H1 (cell line): ENCODE results near the gene ARHGAP10.

Experiments
- GABPA ChIP-seq: IDR thresholded peaks from 2 replicates; pipeline ENCODE4 v1.6.1; 2011; ENCODE audit warnings: mild to moderate bottlenecking, low read length, moderate library complexity, borderline replicate concordance; ENCODE audit not compliant: insufficient read depth
- JUN ChIP-seq: IDR thresholded peaks from 2 replicates; pipeline ENCODE4 v1.6.1; 2011; ENCODE audit warnings: low read depth, mild to moderate bottlenecking, improper control_type of control experiment, low read length
- POLR2A ChIP-seq, 2 experiments: IDR thresholded peaks; 1 replicate in 1 of 2; 2 replicates in 1 of 2; pipeline ENCODE4 v1.6.1; 2011; ENCODE audit warnings: low read depth in 2 of 2, low read length in 2 of 2, mild to moderate bottlenecking in 2 of 2; ENCODE audit errors: control extremely low read depth in 1 of 2
- POLR2AphosphoS5 ChIP-seq: IDR thresholded peaks from 2 replicates; pipeline ENCODE4 v1.6.1; 2011; ENCODE audit warnings: low read depth, low read length
- TF ChIP-seq, protein P1 (sequence below), 3 experiments: IDR thresholded peaks; 1 replicate in 2 of 3; 2 replicates in 1 of 3; pipeline versions ENCODE4 v1.5.1 to v1.6.1; 2011; ENCODE audit warnings: low read length in 3 of 3, mild to moderate bottlenecking in 3 of 3, inconsistent platforms in 2 of 3, low read depth in 1 of 3, moderate library complexity in 1 of 3; ENCODE audit not compliant: insufficient read depth in 1 of 3; ENCODE audit errors: control extremely low read depth in 1 of 3
- TF ChIP-seq, protein P2 (sequence below): IDR thresholded peaks from 2 replicates; pipeline ENCODE4 v1.6.1; 2011; ENCODE audit warnings: low read length, improper control_type of control experiment
- TF ChIP-seq, protein P3 (sequence below): IDR thresholded peaks from 2 replicates; pipeline ENCODE4 v1.6.1; 2012; ENCODE audit warnings: low read length, inconsistent platforms

DNA sequence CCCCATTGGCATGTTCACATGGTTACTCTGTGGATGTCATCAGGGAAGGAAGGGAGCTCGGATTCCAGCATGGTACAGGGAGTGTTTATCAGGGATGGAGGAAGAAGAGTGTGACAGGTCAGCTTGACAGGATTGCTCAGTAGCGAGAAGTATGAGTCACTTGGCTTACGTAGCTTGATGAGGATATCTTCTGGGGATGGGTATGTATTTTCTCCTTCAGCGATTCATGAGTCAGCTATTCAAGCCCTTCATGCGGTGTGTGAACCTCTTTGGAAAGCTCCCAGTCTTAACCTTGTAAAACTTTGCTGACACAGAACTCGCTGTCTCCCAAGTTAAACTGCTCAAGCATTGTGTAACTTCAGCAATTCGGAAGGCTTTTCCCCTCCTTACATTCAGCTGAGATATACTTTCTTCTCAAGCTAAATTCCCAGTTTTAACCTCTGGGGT lies 275.4 kb downstream of the ARHGAP10 start:
- TF ChIP-seq POLR2AphosphoS5 (no peak), POLR2A (IDR thresholded peaks at IDR 0.05; ENCODE audit: control extremely low read depth in 1 of 2, low read depth in 2 of 2, low read length in 2 of 2) (no peak), GABPA (no peak), JUN (no peak)
- TF ChIP-seq, protein P1, sequence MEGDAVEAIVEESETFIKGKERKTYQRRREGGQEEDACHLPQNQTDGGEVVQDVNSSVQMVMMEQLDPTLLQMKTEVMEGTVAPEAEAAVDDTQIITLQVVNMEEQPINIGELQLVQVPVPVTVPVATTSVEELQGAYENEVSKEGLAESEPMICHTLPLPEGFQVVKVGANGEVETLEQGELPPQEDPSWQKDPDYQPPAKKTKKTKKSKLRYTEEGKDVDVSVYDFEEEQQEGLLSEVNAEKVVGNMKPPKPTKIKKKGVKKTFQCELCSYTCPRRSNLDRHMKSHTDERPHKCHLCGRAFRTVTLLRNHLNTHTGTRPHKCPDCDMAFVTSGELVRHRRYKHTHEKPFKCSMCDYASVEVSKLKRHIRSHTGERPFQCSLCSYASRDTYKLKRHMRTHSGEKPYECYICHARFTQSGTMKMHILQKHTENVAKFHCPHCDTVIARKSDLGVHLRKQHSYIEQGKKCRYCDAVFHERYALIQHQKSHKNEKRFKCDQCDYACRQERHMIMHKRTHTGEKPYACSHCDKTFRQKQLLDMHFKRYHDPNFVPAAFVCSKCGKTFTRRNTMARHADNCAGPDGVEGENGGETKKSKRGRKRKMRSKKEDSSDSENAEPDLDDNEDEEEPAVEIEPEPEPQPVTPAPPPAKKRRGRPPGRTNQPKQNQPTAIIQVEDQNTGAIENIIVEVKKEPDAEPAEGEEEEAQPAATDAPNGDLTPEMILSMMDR (IDR thresholded peaks at IDR 0.05; ENCODE audit: control extremely low read depth in 1 of 3, insufficient read depth in 1 of 3, low read depth in 1 of 3, low read length in 3 of 3): no peak
- TF ChIP-seq, protein P2, sequence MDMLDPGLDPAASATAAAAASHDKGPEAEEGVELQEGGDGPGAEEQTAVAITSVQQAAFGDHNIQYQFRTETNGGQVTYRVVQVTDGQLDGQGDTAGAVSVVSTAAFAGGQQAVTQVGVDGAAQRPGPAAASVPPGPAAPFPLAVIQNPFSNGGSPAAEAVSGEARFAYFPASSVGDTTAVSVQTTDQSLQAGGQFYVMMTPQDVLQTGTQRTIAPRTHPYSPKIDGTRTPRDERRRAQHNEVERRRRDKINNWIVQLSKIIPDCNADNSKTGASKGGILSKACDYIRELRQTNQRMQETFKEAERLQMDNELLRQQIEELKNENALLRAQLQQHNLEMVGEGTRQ: no peak
- TF ChIP-seq, protein P3, sequence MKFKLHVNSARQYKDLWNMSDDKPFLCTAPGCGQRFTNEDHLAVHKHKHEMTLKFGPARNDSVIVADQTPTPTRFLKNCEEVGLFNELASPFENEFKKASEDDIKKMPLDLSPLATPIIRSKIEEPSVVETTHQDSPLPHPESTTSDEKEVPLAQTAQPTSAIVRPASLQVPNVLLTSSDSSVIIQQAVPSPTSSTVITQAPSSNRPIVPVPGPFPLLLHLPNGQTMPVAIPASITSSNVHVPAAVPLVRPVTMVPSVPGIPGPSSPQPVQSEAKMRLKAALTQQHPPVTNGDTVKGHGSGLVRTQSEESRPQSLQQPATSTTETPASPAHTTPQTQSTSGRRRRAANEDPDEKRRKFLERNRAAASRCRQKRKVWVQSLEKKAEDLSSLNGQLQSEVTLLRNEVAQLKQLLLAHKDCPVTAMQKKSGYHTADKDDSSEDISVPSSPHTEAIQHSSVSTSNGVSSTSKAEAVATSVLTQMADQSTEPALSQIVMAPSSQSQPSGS: no peak
